Transverse colon (tissue), 4 donors: Measurements from ENCODE around the gene NFS1. TPM values are rescaled to one million over a fixed set of nuclear protein-coding genes. Genes with fewer than 3 reads are reported as not detected.
A peak's percentile ranks its signal among the peaks of the same experiment; 100 is the strongest.
"Not testable (repeated sequence)": the region's sequence is repeated elsewhere in the genome, so short reads cannot be mapped to it uniquely, and the experiment has no call there.

Experiments
- DNase-seq: peaks from one replicate; pipeline ENCODE4 v3.0.0-alpha.2; 2019
- H3K27ac ChIP-seq, 4 donors: fragments of 200-600 bp; sonication (generic); 2 replicates each; pipeline ENCODE4 v1.5.1; 2016 to 2018; ENCODE audit warnings: inconsistent platforms in 4 of 4
- H3K27me3 ChIP-seq: fragments of 200-600 bp; sonication (generic); 2 replicates; pipeline ENCODE4 v1.5.1; 2017; ENCODE audit warnings: inconsistent platforms
- H3K36me3 ChIP-seq, 4 donors: fragments of 200-600 bp; sonication (generic); 2 replicates each; pipeline ENCODE4 v1.5.1; 2017 to 2019; ENCODE audit warnings: inconsistent platforms in 4 of 4
- H3K4me1 ChIP-seq, 4 donors: fragments of 200-600 bp; sonication (generic); 2 replicates each; pipeline ENCODE4 v1.5.1; 2017 to 2020; ENCODE audit warnings: inconsistent platforms in 4 of 4
- H3K4me3 ChIP-seq, 4 donors: fragments of 200-600 bp; sonication (generic); 1 replicate in 1 of 4; 2 replicates in 3 of 4; pipeline versions ENCODE4 v1.5.1 to v1.6.1; 2017 to 2019; ENCODE audit warnings: inconsistent platforms in 4 of 4
- H3K9me3 ChIP-seq, 2 donors: fragments of 200-600 bp; sonication (generic); 2 replicates each; pipeline ENCODE4 v1.5.1; 2017 to 2019; ENCODE audit warnings: inconsistent platforms in 2 of 2
- CTCF ChIP-seq, 5 experiments: fragments of 200-600 bp in 3 of 5; fragments of 450-650 bp in 2 of 5; sonication (generic) in 3 of 5; IDR thresholded peaks; 1 replicate in 2 of 5; 2 replicates in 3 of 5; pipeline ENCODE4 v1.5.1; 2016 to 2017; ENCODE audit warnings: antibody characterized with exemption in 5 of 5, inconsistent platforms in 3 of 5, mild to moderate bottlenecking in 2 of 5, moderate library complexity in 1 of 5
- EP300 ChIP-seq: sonication (generic); formaldehyde crosslinking; IDR thresholded peaks from one replicate; pipeline ENCODE4 v1.6.1; 2017; ENCODE audit warnings: antibody characterized with exemption, low read depth
- POLR2A ChIP-seq: fragments of 450-650 bp; IDR thresholded peaks from one replicate; pipeline ENCODE4 v1.6.1; 2016; ENCODE audit warnings: antibody characterized with exemption, mild to moderate bottlenecking, moderate library complexity
- POLR2AphosphoS5 ChIP-seq, 3 donors: sonication (generic); formaldehyde crosslinking; IDR thresholded peaks; one replicate each; pipeline ENCODE4 v1.6.1; 2016; ENCODE audit warnings: antibody characterized with exemption in 3 of 3
- WGBS, 2 donors: methylation state at CpG; one replicate each; pipeline ENCODE4 v1.1.5; 2018; ENCODE audit warnings: low coverage in 1 of 2; 5-methylcytosine and 5-hydroxymethylcytosine counted together
- in situ Hi-C, 4 donors: fragments of 200-750 bp; cut with MboI; loops; one replicate each; pipeline versions ENCODE4 v1.15.0 to v1.15.1; 2017; ENCODE audit warnings: low sequenced_read_pairs in 3 of 4, low pct_ligation_motif_present in 1 of 4, low pct_unique_long_range_greater_than_20kb in 1 of 4
- intact Hi-C: fragments of 100-400 bp; cut with DNase I; formaldehyde crosslinking; loops from one replicate; pipeline ENCODE4 v1.15.1; 2023; ENCODE audit warnings: low total_unique reads
- total RNA-seq, 4 donors: library from RNA; depleted of rRNA; stranded (reverse); fragments of >200 nt; gene quantifications; one replicate each; pipeline ENCODE4 v1.1.0, GENCODE V29; 2016

Gene NFS1
- total RNA-seq, 4 donors from 2014 or later = 28.4 to 54.1 (median 42.0) TPM

DNA sequence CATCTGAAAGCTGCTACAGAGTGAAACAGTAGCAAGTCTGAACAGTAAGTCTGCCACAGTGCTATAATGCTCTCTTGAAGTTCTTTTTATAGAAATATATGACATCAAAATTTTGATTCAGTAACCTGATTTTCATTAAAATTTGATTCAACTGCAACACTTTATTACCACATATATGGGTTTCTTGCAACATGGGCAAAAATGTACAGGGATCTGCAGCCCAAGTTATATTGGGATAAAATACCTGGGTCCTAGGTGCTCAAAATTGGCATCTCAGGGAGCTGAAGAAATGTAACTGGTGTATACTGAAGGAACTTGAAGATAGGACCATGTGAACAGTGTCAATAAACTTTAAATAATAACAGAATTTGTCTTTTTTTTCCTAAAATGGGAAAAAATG, 10.9 kb upstream of the NFS1 start:
- Histone ChIP-seq H3K9me3 (no peaks in the 10 kb centered on the region), H3K36me3 (peaks cover 0 to 96% (median 46%) of the 10 kb centered on the region in 4 donors), H3K27me3 (no peaks in the 10 kb centered on the region), H3K4me1 (peaks cover 0 to 32% (median 8%) of the 10 kb centered on the region in 4 donors), H3K4me3 (no peak overlapping the region), H3K27ac (no peak overlapping the region)
- in situ Hi-C loops = loop anchor here in 2 of 4 donors (25.0 kb wide), 1 partner anchor 177 kb away; no protein-coding TSS in a partner anchor
- no peak for TF ChIP-seq POLR2AphosphoS5 (IDR thresholded peaks at IDR 0.05)
- no peak for TF ChIP-seq EP300
- TF ChIP-seq POLR2A = no peak
- TF ChIP-seq CTCF (IDR thresholded peaks at IDR 0.05) = no peak
- DNase-seq = no peak
- intact Hi-C loops = no loop called here

DNA sequence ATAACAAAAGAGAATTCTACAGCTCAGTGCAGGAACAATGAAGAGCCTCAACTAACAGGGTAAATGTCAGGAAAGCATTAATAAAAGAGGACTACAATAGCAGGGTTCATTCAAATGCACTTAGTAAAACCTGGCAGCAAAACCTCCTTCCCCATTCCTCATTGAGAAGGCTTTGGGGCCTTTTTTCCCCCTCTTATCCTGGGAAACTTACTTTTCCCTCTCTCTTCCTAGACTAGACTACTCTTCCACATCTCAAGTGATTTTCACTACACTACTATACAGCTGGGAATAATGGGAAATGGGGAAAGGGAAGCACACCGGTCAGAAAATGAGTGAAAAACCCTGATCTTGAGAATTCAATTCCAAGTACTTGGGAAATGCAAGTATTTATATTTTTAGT, 10.1 kb upstream of the NFS1 start:
- intact Hi-C loops = no loop called here

GRCh38 chr20:35708502-35708901, 9.3 kb upstream of the NFS1 start:
- no peak for DNase-seq
- H3K9me3 ChIP-seq = no peaks in the 10 kb centered on the region
- H3K4me3 ChIP-seq = no peak overlapping the region
- TF ChIP-seq CTCF (IDR thresholded peaks at IDR 0.05) (no peak), POLR2A (no peak), EP300 (no peak), POLR2AphosphoS5 (IDR thresholded peaks at IDR 0.05) (no peak)
- in situ Hi-C loops = loop anchor here in 2 of 4 donors (25.0 kb wide), 1 partner anchor 179 kb away; no protein-coding TSS in a partner anchor
- peaks cover 0 to 32% (median 8%) of the 10 kb centered on the region in 4 donors for H3K4me1 ChIP-seq
- WGBS, 2 donors = 30 to 60% methylated on average over 1 of the region's 1 CpG
- no peaks in the 10 kb centered on the region for H3K27me3 ChIP-seq
- intact Hi-C loops = no loop called here
- peaks cover 0 to 96% (median 49%) of the 10 kb centered on the region in 4 donors for H3K36me3 ChIP-seq
- H3K27ac ChIP-seq = no peak overlapping the region

More for the DNA sequence above, 10.1 kb upstream of the NFS1 start:
- no peak for DNase-seq
- in situ Hi-C loops = loop anchor here in 2 of 4 donors (25.0 kb wide), 1 partner anchor 178 kb away; no protein-coding TSS in a partner anchor
- Histone ChIP-seq H3K36me3 (peaks cover 0 to 96% (median 49%) of the 10 kb centered on the region in 4 donors), H3K4me1 (peaks cover 0 to 32% (median 8%) of the 10 kb centered on the region in 4 donors), H3K9me3 (no peaks in the 10 kb centered on the region), H3K4me3 (no peak overlapping the region), H3K27ac (no peak overlapping the region), H3K27me3 (no peaks in the 10 kb centered on the region)
- WGBS, 2 donors = 80 to 86% methylated on average over 1 of the region's 1 CpG
- TF ChIP-seq POLR2AphosphoS5 (IDR thresholded peaks at IDR 0.05) (peak in 1 of 3 donors; percentile 5), CTCF (IDR thresholded peaks at IDR 0.05) (no peak), EP300 (no peak), POLR2A (no peak)

- H3K4me3 ChIP-seq, DNase-seq, H3K27ac ChIP-seq, intact Hi-C loops, H3K9me3 ChIP-seq, H3K27me3 ChIP-seq: not testable (repeated sequence)
- Histone ChIP-seq H3K4me1 (peaks cover 0 to 30% (median 8%) of the 10 kb centered on the region in 4 donors), H3K36me3 (peaks cover 0 to 93% (median 47%) of the 10 kb centered on the region in 4 donors)
- WGBS, 2 donors = 89% methylated on average over 15 to 17 of the region's 17 CpGs
- in situ Hi-C loops = loop anchor here in 2 of 4 donors (25.0 kb wide), 1 partner anchor 180 kb away; no protein-coding TSS in a partner anchor
Measured at GRCh38 chr20:35706591-35707529, 7.7 kb upstream of the NFS1 start.

DNA sequence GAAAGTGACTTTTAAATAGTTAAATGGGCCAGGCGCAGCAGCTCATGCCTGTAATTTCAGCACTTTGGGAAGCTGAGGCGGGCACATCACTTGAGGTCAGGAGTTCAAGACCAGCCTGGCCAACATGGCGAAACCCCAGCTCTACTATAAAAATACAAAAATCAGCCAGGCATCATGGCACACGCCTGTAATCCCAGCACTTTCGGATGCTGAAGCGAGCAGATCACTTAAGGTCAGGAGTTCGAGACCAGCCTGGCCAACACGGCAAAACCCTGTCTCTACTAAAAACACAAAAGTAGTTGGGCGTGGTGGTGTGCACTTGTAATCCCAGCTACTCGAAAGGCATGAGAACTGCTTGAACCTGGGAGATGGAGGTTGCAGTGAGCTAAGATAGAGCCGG, 6.7 kb upstream of the NFS1 start:
- DNase-seq, H3K27me3 ChIP-seq, H3K4me3 ChIP-seq, intact Hi-C loops, H3K9me3 ChIP-seq, H3K27ac ChIP-seq: not testable (repeated sequence)
- H3K36me3 ChIP-seq = peaks cover 0 to 84% (median 42%) of the 10 kb centered on the region in 4 donors
- H3K4me1 ChIP-seq = peaks cover 0 to 28% (median 7%) of the 10 kb centered on the region in 4 donors
- in situ Hi-C loops = loop anchor here in 2 of 4 donors (25.0 kb wide), 1 partner anchor 181 kb away; no protein-coding TSS in a partner anchor
- 87 to 89% methylated on average over 6 to 11 of the region's 11 CpGs for WGBS, 2 donors
